IPS-18c (cell line): ENCODE measurements around the gene CDK9.
A peak's percentile ranks its signal among the peaks of the same experiment; 100 is the strongest.
"Not testable (repeated sequence)": the region's sequence is repeated elsewhere in the genome, so short reads cannot be mapped to it uniquely, and the experiment has no call there.

Source experiments
- H3K4me3 ChIP-seq: 2 replicates; pipeline ENCODE4 v1.7.0; 2013; ENCODE audit warnings: low read depth, mild to moderate bottlenecking, low read length, moderate library complexity; ENCODE audit not compliant: insufficient read depth
- H3K9me3 ChIP-seq: one replicate; pipeline ENCODE4 v1.6.1; 2013; ENCODE audit warnings: mild to moderate bottlenecking, low read length, moderate library complexity; ENCODE audit not compliant: control insufficient read depth, insufficient read depth

Gene CDK9

GRCh38 chr9:127828262-127829031 lies 42.6 kb downstream of the CDK9 start:
- H3K9me3 ChIP-seq: no peaks in the 10 kb centered on the region
- peak overlapping the region; percentile 46 for H3K4me3 ChIP-seq

- Histone ChIP-seq H3K9me3 (no peaks in the 10 kb centered on the region), H3K4me3 (no peak overlapping the region)
These were observed 43.5 kb downstream of the CDK9 start for GRCh38 chr9:127829205-127829906.

GRCh38 chr9:127832248-127832647 lies 46.4 kb downstream of the CDK9 start:
- H3K4me3 ChIP-seq: no peak overlapping the region
- H3K9me3 ChIP-seq: no peaks in the 10 kb centered on the region

GRCh38 chr9:127833555-127833954 lies 47.7 kb downstream of the CDK9 start:
- no peak overlapping the region for H3K4me3 ChIP-seq
- H3K9me3 ChIP-seq: no peaks in the 10 kb centered on the region

- H3K9me3 ChIP-seq: no peaks in the 10 kb centered on the region
- no peak overlapping the region for H3K4me3 ChIP-seq
These were observed 50.2 kb downstream of the CDK9 start for GRCh38 chr9:127835991-127836516.

- H3K9me3 ChIP-seq, H3K4me3 ChIP-seq: not testable (repeated sequence)
These were observed 50.7 kb downstream of the CDK9 start for GRCh38 chr9:127836561-127836960.

- Histone ChIP-seq H3K9me3 (no peaks in the 10 kb centered on the region), H3K4me3 (no peak overlapping the region)
These were observed 51.5 kb downstream of the CDK9 start for GRCh38 chr9:127837346-127837745.

- no peaks in the 10 kb centered on the region for H3K9me3 ChIP-seq
- no peak overlapping the region for H3K4me3 ChIP-seq
These were observed 52.7 kb downstream of the CDK9 start for GRCh38 chr9:127838375-127839078.
